IPS-NIHi7 (cell line): ENCODE data around the gene IREB2.

Experiments
- DNase-seq: peaks from one replicate; pipeline ENCODE4 v3.0.0; 2012; ENCODE audit warnings: mixed read lengths; ENCODE audit errors: extremely low spot score

Gene IREB2

GRCh38 chr15:78407608-78408354, 30.2 kb upstream of the IREB2 start:
- no peak for DNase-seq

GRCh38 chr15:78408355-78408640, 29.7 kb upstream of the IREB2 start:
- DNase-seq: no peak

GRCh38 chr15:78408961-78409360, 29.1 kb upstream of the IREB2 start:
- no peak for DNase-seq

DNA sequence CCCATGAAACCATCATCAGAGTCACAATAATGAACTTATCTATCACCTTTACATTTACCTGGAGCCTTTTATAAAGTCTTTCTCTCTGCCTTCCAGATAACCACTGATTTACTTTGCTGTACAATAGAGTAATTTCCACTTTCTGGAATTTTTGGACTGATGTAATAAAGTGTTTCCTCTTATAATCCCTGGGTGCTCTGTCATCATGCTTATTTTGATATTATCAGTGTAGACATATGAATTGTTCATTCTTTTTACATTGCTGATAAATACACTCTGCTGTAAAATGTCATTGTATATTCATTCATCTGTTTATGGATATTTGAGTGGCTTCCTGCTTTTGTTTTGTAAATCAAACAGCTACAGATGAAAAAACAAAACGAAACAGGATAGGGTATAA, 27.0 kb upstream of the IREB2 start:
- DNase-seq: no peak

DNA sequence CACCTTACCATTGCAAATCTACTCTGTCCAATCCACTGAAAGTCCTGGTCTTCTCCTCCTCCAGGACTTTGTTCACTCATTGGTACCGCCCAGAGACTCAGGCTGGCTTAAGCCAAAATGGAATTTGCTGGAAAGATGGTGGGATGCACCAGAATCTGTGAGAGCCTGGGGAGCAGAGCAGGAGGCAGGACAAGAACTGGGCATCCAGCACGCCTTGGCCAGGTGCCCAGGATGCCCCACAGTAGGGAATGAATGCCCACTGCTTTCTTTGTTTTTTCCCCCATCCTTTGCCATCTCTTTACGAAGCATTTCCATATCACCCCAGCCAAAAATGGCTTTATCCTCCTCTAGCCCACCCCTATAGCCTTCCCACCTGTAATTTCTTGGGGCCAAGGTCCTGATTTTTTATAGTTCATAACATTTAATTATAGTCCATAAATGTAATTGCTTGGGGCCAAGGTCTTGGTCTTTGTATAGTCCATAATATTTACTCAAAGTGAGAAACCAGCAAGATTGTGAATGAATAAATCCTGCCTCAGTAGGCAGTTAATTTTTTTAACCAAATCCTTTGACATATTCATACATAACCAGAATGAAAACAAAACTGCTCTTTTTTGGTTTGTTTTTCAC, 23.3 kb upstream of the IREB2 start:
- DNase-seq: no peak

DNA sequence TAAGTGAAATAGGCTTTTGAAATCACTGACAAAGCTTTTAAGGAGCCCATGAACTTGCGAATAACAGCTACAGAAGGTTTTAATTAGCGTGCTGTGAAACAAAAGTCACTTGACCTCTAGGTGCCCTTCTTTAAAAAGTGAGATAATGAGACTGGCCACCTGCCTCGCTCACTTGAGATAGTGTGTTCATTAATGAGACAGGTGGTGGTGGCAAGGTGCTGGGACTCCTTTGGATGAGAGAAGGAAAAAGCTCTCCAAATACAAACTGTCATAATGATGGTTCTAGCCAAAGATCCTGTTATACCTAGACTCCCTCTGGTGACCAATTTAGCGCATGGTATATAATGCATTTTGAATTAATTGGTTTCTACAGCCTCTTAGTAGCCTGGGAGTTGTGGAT, 22.7 kb upstream of the IREB2 start:
- peak; percentile 36 for DNase-seq

GRCh38 chr15:78417754-78418630, 20.0 kb upstream of the IREB2 start:
- no peak for DNase-seq

GRCh38 chr15:78418686-78419085, 19.3 kb upstream of the IREB2 start:
- DNase-seq: no peak

DNA sequence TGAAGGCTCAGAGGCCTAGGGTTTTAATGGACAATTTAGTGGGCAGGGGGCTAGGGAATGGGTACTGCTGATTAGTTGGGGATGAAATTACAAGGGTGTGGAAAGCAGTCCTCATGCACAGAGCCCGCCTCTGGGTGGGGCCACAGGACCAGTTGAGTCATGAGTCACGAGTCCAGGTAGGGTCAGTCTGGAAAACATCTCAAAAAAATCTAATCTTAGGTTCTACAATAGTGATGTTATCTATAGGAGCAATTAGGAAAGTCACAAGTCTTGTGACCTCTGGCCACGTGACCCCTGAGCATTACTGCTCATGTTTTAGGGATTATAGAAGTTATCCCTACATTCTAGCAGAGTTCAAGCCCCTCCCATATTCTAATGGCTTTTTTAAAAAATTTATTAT, 18.6 kb upstream of the IREB2 start:
- no peak for DNase-seq

GRCh38 chr15:78420220-78420619, 17.8 kb upstream of the IREB2 start:
- DNase-seq: no peak

- DNase-seq: no peak
Measured at GRCh38 chr15:78420766-78421165, 17.2 kb upstream of the IREB2 start.

- no peak for DNase-seq
Measured at GRCh38 chr15:78421238-78421965, 16.6 kb upstream of the IREB2 start.

DNA sequence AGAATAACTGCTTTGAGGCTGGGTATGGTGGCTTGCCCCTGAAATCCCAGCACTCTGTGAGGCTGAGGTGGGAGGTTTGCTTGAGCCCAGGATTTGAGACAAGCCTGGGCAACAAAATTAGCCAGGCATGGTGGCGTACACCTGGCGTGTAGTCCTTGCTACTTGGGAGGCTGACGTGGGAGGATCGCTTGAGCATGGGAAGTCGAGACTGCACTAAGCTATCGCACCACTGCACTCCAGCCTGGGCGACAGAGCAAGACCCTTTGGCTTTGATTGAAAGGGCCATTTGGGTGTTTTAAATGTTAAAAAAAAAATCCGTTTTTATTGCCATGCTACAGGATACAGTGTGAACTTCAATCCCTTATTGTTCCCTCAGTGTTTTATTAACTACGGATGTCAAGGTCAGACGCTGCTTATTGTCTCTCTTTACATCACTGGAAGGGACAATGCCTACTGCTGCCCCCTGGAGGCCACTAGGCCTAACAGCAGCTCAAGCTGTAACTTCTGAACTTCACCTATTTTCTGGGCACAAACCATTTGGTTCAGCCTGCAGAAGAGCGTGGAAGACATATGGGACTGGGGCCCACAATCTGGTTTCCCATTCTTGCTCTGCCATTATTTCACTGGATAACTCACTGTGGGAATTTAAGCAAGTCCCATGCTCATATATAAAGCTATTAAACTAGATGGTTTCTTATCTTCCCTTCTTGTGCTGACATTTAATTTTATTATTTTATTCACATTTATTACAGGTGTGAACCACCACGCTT, 15.3 kb upstream of the IREB2 start:
- DNase-seq: peak; percentile 86

DNA sequence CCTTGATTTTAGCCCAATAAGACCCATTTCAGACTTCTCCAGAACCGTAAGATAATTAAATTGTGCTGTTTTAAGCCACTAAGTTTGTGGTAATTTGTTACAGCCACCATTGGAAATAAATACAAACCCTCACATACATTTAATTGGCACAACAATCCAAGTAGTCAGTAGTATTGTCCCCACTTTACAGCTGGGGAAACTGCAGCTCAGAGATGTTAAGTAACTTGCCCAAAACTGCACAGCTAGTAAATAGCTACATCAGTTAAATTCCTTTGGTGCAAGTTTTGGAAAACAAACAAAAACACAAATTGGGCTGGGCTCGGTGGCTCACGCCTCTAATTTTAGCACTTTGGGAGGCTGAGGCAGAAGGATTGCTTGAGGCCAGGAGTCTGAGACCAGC, 13.3 kb upstream of the IREB2 start:
- no peak for DNase-seq

DNA sequence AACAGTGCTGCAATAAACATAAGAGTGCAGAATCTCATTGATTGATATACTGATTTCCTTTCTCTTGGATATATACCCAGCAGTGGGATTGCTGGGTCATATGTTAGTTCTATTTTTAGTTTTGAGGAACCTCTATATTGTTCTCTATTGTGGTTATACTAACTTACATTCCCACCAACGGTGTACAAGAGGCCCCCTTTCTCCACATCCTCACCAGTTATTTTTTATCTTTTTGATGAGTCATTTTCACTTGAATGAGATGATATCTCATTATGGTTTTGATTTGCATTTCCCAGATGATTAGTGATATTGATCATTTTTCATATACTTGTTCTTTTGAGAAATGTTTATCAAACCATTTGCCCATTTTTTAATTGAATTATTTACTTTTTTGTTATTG, 12.4 kb upstream of the IREB2 start:
- no peak for DNase-seq

GRCh38 chr15:78426300-78426699, 11.7 kb upstream of the IREB2 start:
- DNase-seq: no peak

DNA sequence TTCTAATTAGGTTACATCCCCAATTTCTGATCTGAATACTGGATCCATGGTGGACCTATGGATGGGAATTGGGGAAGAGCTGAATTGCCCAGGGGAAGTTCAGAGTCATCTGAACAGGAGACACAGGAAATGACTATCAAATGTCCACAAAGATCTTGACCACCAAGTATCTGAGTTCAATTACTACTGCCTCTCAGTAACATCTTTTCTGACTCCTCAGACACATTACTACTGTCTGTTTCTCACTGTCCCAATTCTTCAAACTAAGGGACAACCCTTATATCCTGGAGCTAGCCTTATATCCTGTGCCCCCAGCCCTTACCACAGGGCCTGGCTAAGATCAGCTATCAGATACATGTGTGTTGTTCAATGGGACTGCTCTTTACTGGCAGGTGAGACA, 10.1 kb upstream of the IREB2 start:
- DNase-seq: no peak

GRCh38 chr15:78429477-78429876, 8.5 kb upstream of the IREB2 start:
- DNase-seq: no peak

GRCh38 chr15:78431955-78432354, 6.1 kb upstream of the IREB2 start:
- DNase-seq: no peak

DNA sequence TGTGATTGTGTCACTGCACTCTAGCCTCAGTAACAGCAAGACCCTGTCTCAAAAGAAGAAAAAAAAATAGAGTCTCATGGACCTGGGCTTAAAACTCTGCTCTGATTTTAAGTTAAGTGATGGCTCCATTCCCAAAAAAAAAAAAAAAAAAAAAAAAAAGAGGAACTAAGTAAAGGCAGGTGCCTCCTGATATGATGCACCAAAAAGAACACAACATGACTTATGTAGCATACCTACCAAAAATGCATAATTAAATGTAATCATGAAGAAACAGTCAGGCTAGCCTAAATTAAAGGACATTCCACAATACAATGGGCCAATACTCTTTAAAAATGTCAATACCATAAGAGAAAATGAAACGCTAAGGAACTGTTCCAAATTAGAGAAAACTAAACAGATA, 5.4 kb upstream of the IREB2 start:
- no peak for DNase-seq

- no peak for DNase-seq
Measured at GRCh38 chr15:78434134-78434533, 3.9 kb upstream of the IREB2 start.
